Skeletal muscle tissue (tissue), 4 donors: ENCODE data around the gene ABLIM2. TPM values are rescaled to one million over a fixed set of nuclear protein-coding genes. Genes with fewer than 3 reads are reported as not detected.

Experiments used
- H3K27ac ChIP-seq: one replicate; pipeline ENCODE4 v1.7.0; 2013; ENCODE audit warnings: mild to moderate bottlenecking, low read depth, low read length, inconsistent platforms
- H3K27me3 ChIP-seq, 3 donors: one replicate each; pipeline ENCODE4 v1.7.0; 2013; ENCODE audit warnings: low read length in 3 of 3; ENCODE audit not compliant: control insufficient read depth in 3 of 3, insufficient read depth in 3 of 3
- H3K36me3 ChIP-seq, 3 donors: one replicate each; pipeline ENCODE4 v1.7.0; 2013; ENCODE audit warnings: low read length in 3 of 3; ENCODE audit not compliant: control insufficient read depth in 3 of 3, insufficient read depth in 3 of 3
- H3K4me1 ChIP-seq, 3 donors: one replicate each; pipeline ENCODE4 v1.7.0; 2013; ENCODE audit warnings: low read length in 3 of 3, mild to moderate bottlenecking in 3 of 3; ENCODE audit not compliant: control insufficient read depth in 3 of 3, insufficient read depth in 3 of 3
- H3K4me3 ChIP-seq, 3 donors: one replicate each; pipeline ENCODE4 v1.7.0; 2013; ENCODE audit warnings: low read length in 3 of 3
- H3K9ac ChIP-seq, 3 donors: one replicate each; pipeline ENCODE4 v1.7.0; 2013; ENCODE audit warnings: low read length in 3 of 3, mild to moderate bottlenecking in 3 of 3, moderate library complexity in 2 of 3, low read depth in 1 of 3
- H3K9me3 ChIP-seq, 3 donors: one replicate each; pipeline ENCODE4 v1.7.0; 2013; ENCODE audit warnings: low read length in 3 of 3; ENCODE audit not compliant: control insufficient read depth in 3 of 3
- total RNA-seq: library from RNA; depleted of rRNA; stranded (reverse); fragments of >200 nt; gene quantifications from one replicate; pipeline ENCODE4 v1.2.3, GENCODE V29; 2014
- donor health status: Osteomylitis.

Gene ABLIM2
- total RNA-seq, 1 donor from 2014 or later = 7.3 TPM

GRCh38 chr4:8200302-8200975, 41.8 kb upstream of the ABLIM2 start:
- peak overlapping the region; percentile 58 to 75 (median 66) for H3K4me3 ChIP-seq
- H3K9ac ChIP-seq = peak overlapping the region; percentile 40 to 76 (median 72)
- H3K4me1 ChIP-seq = peaks cover 44 to 56% (median 46%) of the 10 kb centered on the region in 3 donors
- H3K27me3 ChIP-seq = no peaks in the 10 kb centered on the region
- peak overlapping the region; percentile 77 for H3K27ac ChIP-seq
- H3K9me3 ChIP-seq = no peaks in the 10 kb centered on the region
- no peaks in the 10 kb centered on the region for H3K36me3 ChIP-seq

- peaks cover 45 to 56% (median 51%) of the 10 kb centered on the region in 3 donors for H3K4me1 ChIP-seq
- no peaks in the 10 kb centered on the region for H3K9me3 ChIP-seq
- H3K9ac ChIP-seq = peak overlapping the region; percentile 72 to 76 (median 73)
- H3K36me3 ChIP-seq = no peaks in the 10 kb centered on the region
- no peaks in the 10 kb centered on the region for H3K27me3 ChIP-seq
- peak overlapping the region; percentile 58 to 75 (median 66) for H3K4me3 ChIP-seq
- peak overlapping the region; percentile 77 for H3K27ac ChIP-seq
Measured at GRCh38 chr4:8199594-8200301, 41.1 kb upstream of the ABLIM2 start.

DNA sequence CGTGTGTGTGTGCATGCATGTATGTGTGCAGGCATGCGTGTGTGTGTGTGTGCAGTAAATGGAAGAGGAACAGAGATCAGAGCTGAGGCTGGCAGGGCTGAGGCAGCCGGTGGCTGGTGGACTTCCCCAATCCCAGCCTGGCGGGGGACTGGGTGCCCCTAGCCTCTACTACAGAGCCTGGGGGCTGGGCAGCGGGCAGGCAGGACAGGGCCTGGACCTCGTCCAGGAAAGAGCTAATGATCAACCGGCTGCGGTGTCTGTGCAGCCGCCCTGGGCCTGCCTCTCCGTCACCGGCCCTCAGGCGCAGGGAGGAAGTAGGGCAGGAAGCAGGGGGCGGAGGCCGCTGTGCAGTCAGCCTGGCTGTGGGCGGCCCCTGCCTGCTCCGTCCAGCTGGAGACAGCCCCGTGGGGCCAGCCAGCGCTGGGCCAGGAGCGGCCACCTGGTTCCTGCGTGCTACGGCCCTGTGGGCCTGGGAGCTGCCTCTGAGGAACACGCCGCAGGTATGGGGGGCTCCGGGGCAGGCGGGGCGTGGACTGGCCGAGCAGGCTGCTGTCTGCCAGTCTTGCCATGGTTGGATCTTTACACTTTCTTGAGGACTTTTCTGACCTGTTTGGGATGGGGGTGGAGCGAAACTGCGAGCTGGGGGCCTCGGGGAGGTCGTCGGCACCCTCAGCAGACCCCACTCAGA, 40.4 kb upstream of the ABLIM2 start, which contains the start of gene SH3TC1:
SH3TC1 (plus strand) TSS at position 385 of the 688 bp plus-strand sequence. CDS start 5,905 bp downstream, outside the sequence.
- no peaks in the 10 kb centered on the region for H3K27me3 ChIP-seq
- peak within 1 kb of the TSS; percentile 77 for H3K27ac ChIP-seq
- peaks cover 45 to 54% (median 53%) of the 10 kb centered on the region in 3 donors for H3K4me1 ChIP-seq
- peak within 1 kb of the TSS; percentile 58 to 75 (median 66) for H3K4me3 ChIP-seq
- H3K36me3 ChIP-seq = no peaks in the 10 kb centered on the region
- H3K9me3 ChIP-seq = no peaks in the 10 kb centered on the region
- peak within 1 kb of the TSS; percentile 72 to 76 (median 73) for H3K9ac ChIP-seq

- Histone ChIP-seq H3K4me1 (peaks cover 45 to 53% (median 53%) of the 10 kb centered on the region in 3 donors), H3K27me3 (no peaks in the 10 kb centered on the region), H3K4me3 (peak overlapping the region; percentile 3 to 75 (median 58)), H3K36me3 (no peaks in the 10 kb centered on the region), H3K9ac (peak overlapping the region in 2 of 3 donors; percentile 72 to 76), H3K9me3 (no peaks in the 10 kb centered on the region), H3K27ac (no peak overlapping the region)
Measured at GRCh38 chr4:8198206-8198905, 39.7 kb upstream of the ABLIM2 start.

DNA sequence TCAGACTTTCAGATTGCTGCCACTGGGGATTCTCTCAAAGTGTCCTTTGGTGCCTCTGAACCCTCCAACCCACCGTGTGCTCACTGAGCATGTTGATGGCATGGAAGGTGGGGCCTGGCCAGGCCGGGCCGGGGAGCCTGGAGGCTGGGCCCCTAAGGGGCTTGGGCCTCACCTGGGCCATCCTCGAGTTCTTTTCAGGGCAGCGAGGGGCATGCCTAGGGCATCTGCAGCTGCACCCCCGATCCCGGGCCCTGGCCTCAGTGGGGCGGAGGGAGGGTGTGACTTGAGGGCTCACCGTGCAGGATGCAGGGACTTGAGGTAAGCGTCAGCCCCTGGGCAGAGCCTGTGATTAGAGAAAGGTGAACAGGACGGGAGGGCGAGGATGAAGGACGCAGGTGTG, 38.9 kb upstream of the ABLIM2 start:
- Histone ChIP-seq H3K9ac (no peak overlapping the region), H3K27me3 (no peaks in the 10 kb centered on the region), H3K27ac (no peak overlapping the region), H3K4me3 (no peak overlapping the region), H3K36me3 (no peaks in the 10 kb centered on the region), H3K9me3 (no peaks in the 10 kb centered on the region), H3K4me1 (peaks cover 49 to 55% (median 54%) of the 10 kb centered on the region in 3 donors)

DNA sequence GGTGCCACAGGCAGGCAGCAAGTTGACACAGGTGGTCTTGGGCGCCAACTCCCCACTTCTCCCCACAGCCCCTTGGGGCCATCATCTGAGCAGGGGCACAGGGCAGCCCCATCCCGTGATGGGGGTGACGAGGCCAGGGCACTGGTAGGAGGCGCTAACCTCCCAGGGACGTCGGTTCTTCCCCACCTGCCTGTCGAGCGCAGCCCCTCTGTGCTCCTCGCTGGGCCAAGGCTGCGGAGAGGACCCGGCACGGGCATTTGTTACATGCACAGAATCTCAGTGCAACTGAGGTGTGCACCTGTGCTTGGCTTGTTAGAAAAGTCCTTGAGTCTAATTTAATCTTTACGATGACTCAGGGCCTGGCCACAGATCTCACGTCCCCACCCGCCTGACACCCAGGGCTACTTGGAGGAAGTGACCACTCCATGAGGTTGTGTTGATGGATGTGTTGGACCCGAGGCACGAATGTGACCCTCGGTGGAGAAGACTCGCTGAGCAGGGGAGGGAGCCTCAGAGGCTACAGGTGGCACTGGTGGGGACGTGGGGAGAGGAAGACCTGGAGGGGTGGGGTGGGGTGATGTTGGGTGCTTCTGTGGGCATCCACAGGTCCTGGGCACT, 37.3 kb upstream of the ABLIM2 start:
- H3K27ac ChIP-seq = no peak overlapping the region
- no peak overlapping the region for H3K9ac ChIP-seq
- no peaks in the 10 kb centered on the region for H3K9me3 ChIP-seq
- H3K36me3 ChIP-seq = no peaks in the 10 kb centered on the region
- H3K27me3 ChIP-seq = no peaks in the 10 kb centered on the region
- peaks cover 47 to 57% (median 54%) of the 10 kb centered on the region in 3 donors for H3K4me1 ChIP-seq
- no peak overlapping the region for H3K4me3 ChIP-seq

GRCh38 chr4:8195431-8195830, 36.8 kb upstream of the ABLIM2 start:
- H3K27ac ChIP-seq = no peak overlapping the region
- H3K9me3 ChIP-seq = no peaks in the 10 kb centered on the region
- H3K9ac ChIP-seq = no peak overlapping the region
- H3K4me1 ChIP-seq = peaks cover 48 to 57% (median 51%) of the 10 kb centered on the region in 3 donors
- H3K4me3 ChIP-seq = no peak overlapping the region
- H3K27me3 ChIP-seq = no peaks in the 10 kb centered on the region
- H3K36me3 ChIP-seq = no peaks in the 10 kb centered on the region

GRCh38 chr4:8194306-8195242, 36.0 kb upstream of the ABLIM2 start:
- Histone ChIP-seq H3K9me3 (no peaks in the 10 kb centered on the region), H3K4me1 (peaks cover 46 to 57% (median 51%) of the 10 kb centered on the region in 3 donors), H3K27ac (no peak overlapping the region), H3K27me3 (no peaks in the 10 kb centered on the region), H3K9ac (no peak overlapping the region), H3K36me3 (no peaks in the 10 kb centered on the region), H3K4me3 (no peak overlapping the region)
